Pulmonary artery endothelial cell (primary cell): ENCODE measurements around the gene CIART. TPM values are rescaled to one million over a fixed set of nuclear protein-coding genes. Genes with fewer than 3 reads are reported as not detected.
"Not testable (repeated sequence)": the region's sequence is repeated elsewhere in the genome, so short reads cannot be mapped to it uniquely, and the experiment has no call there.

Experiments
- DNase-seq: peaks from one replicate; pipeline ENCODE4 v3.0.0-alpha.2; 2011; ENCODE audit warnings: low read depth, low spot score
- total RNA-seq: library from RNA; depleted of rRNA; stranded (reverse); fragments of >200 nt; gene quantifications from 2 replicates; pipeline ENCODE4 v1.2.3, GENCODE V29; 2014

CIART gene, protein sequence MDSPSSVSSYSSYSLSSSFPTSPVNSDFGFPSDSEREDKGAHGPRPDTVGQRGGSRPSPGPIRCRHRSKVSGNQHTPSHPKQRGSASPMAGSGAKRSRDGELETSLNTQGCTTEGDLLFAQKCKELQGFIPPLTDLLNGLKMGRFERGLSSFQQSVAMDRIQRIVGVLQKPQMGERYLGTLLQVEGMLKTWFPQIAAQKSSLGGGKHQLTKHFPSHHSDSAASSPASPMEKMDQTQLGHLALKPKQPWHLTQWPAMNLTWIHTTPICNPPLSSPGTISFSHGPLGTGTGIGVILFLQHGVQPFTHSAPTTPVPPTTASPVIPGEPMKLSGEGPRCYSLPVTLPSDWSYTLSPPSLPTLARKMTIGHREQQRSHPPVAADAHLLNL
- 0.86 and 0.88 TPM in 2 replicates for total RNA-seq

DNA sequence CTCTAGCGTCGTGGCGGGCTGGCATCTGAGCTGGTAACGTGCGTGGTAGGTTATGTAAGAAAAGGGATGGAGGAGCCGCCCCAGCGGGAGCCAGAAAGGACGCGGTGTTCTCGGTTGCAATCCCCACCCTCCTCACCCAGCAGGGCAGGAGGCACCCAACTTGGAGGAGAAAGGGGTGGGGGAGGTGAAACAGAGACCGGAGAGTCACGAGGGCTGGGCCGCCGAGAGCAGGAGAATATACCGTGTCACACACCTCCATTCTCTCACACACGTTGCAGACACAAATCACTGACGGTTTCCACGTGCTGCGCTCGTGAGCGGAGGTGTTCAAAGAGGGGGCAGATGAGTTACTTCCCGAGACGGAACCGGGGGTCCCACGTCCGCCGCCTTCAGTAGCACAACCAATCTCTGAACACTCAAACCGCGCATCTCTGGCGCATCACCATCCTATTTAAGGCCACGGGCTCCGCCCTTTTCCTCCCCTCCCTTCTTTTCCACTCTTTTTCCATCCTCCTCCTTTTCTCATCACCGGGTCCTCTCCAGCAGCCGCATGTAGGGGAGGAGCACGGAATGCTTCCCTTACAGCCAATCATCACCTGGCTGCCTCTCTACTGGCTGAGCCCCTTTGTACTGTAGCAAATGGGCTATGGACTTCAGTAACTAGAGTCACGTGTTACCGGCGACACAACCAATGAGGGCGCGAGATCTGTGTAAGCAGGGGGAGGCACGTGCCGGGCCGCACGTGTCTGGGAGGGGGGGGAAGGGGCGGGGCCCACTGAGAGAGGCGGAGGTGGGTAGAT, at the start of gene CIART:
Gene CIART, plus strand, starts transcription at position 797 of the 800 bp plus-strand sequence. CDS start 714 bp downstream, outside the sequence.
- DNase-seq: peak; percentile 95

DNA sequence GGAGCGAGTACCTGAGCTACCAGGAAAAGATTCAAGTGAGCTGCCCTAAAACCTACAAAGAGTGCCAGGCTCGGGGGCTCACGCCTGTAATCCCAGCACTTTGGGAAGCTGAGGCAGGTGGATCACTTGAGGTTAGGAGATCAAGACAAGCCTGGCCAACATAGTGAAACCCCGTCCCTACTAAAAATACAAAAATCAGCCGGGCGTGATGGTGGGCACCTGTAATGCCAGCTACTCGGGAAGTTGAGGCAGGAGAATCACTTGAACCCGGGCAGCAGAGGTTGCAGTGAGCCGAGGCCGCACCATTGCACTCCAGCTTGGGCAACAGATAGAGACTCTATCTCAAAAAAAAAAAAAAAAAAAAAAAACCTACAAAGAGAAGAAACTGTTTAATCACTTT, 49.4 kb upstream of the CIART start:
- not testable (repeated sequence) for DNase-seq

DNA sequence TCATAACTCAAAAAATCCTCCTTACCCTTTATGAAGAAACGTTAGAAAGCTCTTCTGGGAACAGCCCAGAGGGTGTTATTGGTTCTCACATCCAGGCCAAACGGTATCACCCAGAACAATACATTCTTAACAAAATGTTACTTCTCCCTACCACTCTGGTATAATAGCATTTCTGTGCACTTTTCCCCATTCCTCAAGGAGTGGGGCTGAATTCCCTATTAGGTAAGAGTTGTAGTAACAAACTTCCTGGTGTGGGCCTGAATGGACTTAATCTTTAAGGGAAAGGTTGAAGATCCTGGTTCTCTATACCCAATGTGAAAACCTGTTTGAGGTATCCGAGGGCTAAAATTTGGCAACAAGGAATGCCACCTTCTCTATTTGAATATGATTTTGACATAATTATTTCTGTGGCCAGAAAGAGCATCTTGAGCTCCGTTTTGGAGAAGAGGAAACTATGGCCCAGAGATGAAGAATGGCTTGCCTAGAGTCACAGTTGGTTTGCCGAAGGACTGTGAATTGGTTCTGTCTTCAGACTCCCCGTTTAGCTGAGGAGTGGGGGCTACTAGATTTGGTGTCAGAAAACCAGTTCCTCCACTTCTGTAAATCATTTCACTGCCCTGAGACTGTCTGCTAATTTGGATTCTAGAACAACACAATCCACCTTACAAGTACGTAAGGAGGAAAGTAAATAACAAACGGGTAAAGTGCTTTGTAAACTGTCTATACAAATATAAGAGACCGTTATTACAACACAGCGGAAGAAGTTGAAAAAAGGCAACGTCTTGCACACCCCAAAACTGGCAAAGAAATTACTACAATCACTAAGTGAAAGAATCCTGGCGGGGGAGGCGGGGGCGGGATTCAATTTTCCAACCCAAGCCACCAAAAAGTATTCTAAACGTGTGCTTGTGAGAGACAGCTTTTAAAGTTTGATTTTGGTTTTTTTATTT, 48.7 kb upstream of the CIART start:
- DNase-seq: no peak

DNA sequence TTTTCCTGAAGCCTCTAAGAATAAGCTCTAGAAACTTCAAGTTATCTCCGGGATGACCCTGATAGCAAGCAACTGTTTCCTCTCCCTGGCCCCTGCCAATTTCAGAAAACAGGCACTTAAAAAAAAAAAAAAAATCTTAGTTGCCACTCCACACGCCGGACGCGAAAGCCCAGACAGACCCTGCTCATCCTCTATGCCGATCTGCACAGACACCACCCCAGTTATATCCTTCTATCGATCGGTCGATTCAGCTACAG, 48.1 kb upstream of the CIART start:
- DNase-seq: no peak

DNA sequence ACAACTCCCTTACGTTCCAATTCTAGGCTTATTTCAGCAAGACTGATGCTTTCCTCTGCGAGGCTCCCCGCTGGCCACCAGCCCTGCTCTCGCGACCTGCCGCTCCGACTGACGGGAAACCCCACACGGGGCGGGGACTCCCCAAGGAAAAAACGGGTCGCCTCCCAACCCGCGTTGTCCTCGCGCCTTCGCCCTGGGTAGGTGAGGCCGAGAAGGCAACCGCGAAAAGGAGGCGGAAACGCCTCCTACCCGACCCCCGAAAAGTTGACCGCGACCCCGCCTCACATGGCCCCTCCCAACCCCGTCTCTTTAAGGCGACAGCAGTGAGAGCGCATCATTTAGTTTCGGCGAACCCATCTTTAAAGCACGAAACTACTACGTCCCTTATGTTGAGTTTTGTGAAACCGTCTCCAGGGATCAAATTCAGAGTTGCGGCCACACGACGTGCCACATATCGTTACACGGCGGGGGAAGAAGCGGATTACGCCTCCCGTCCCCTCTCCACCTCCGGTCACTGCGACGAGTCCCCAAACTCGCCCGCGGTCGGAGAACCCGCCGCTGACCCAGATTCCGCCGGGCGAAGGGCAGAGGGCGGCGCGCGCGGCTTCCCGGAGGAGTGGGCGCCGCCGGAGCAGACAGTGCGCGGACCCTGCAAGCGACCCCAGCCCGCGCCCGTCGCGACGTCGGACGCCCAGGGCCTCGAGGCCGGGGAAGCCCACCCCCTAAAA, 47.6 kb upstream of the CIART start:
- no peak for DNase-seq

DNA sequence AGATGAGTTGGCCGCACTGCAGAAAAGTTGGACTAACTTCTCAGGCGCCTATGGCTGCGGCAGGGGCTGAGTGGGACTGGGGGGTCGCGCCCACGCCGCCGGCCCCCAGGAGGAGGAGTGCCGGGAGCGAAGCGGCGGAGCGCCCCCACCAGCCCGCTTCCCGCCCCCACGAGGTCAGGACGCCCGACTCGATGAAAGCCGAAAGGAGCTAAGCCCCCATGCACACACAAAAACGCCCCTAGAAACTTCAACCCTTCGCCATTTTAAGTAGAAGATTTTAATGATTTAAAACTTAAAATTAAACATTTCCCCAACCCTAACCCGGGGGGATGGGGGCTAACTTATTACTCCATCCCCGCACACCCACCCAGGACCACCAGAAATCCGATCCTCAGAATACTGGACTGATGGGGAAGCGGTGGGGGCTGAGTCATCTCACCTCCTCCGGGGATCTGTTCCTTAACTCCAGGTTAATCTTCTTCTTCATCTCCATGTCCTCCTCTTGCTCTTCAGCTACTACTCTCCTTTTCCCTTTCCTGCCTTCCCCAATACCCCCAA, 47.0 kb upstream of the CIART start:
- no peak for DNase-seq

DNA sequence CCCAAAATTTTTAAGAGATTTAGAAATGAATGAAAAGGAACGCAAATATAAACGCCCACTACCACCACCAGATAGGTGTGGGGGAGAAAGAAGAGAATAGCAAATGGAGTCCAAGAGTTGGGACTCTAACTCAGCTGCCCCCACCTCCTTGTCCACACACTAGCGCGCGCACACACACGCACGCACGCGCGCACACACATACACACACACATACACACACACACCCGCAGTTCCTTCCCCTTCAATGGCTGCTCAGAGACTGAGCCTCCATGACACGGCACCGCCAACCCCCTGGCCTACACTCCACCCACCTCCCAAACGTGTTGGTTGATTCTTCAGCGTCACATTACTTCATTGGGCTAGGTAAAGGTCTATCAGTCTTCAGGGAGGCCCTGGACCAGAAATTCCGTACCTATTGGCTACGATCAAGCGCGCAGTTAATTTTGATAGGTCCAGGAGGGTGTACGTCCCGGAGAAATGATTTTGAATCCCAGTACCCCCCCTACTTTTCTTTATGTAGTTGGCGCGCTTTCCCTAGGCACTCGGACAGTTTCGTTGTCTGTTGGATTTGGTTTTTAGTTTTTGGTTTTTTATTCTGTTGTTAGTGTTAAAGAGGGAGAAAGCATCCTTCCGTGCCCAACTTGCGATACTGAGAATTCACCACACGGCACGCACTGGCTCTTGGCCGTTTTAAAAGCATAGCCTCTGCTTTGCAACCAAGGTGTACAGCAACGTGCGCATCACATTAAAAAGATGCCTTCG, 46.3 kb upstream of the CIART start, which contains the start of gene ANP32E:
Gene ANP32E, minus strand, starts transcription at position 261 of the 762 bp plus-strand sequence. CDS start 326 bp downstream, outside the sequence.
- DNase-seq: peak; percentile 98

DNA sequence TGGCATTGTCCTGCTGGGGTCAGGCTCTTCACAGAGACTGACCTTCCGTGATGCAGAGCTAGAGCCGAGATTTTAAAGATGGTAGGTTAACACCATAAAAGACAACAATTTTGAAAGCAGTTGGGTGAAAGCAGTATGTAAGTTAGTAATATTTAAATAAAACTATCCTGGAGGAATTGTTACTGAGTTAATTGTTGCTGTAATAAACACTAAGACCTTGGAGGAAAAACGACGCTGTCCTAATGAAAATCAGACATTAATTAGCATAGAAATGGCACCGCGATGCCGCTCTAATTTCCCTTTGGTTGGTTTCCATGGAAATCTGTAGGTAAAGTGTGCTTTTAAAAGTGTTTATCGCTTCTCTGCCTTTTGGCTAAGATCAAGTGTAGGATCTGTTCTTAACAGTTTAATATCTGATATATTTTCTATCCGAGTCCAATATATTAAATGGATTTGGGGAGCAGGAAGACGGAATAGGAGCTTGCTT, 45.7 kb upstream of the CIART start:
- DNase-seq: no peak

DNA sequence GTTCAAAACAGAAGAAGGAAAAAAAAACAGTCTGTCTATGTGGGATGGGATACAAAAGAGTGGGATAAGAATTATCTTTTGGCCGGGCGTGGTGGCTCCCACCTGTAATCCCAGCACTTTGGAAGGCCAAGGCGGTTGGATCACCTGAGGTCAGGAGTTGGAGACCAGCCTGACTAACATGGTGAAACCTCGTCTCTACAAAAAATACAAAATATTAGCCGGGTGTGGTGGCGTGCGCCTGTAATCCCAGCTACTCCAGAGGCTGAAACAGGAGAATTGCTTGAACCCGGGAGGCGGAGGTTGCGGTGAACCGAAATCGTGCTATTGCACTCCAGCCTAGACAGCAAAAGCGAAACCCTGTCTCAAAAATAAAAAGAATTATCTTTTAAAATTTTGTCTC, 45.2 kb upstream of the CIART start:
- DNase-seq: not testable (repeated sequence)

DNA sequence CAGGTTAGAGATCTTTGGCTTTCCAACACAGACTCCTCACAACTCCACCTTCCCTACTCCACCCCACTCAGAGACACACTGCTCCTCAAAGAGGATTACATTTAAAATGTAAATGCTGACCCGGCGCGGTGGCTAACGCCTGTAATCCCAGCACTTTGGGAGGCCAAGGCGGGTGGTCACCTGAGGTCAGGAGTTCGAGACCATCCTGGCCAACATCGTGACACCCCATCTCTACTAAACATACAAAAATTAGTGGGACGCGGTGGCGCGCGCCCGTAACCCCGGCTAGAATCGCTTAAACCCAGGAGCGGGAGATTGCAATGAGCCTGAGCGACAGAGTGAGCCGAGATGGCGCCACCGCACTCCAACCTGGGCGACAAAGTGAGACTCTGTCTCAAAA, 44.6 kb upstream of the CIART start:
- no peak for DNase-seq

DNA sequence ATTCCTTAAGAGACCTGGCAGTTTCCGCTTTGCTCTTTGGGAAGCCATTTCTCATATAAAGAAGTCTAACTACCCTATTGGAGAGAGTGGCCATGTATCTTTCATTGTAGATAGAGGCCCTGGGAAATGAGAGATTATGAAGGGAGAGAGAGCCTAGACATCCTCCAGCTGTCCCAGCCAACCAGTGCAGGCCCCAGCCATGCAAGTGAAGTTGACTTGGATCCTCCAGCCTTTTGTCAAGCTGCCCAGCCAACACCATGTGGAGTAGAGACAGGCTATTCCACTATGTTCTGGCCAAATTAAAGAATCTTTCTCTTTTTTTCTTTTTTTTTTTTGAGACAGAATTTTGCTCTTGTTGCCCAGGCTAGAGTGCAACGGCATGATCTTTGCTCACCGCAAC, 39.4 kb upstream of the CIART start:
- no peak for DNase-seq

DNA sequence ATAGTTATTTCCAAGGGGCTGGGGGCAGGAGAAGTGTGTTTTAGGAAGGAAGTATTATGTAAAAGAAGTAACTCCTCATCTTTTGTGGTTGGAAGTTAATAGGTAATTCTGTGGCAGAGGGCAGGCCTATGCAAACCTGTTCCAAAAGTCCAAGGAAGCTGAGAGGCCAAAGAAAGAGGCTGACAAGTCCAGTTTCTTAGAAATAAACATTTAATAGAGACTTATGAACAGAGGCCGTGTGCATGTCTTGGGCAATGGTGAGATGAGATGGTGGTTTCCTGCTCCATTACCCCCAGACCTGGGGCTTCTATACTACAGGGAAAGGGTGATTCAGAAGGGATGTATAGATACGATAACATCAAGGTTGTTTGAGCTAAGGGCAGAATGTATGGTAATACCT, 32.4 kb upstream of the CIART start:
- no peak for DNase-seq

DNA sequence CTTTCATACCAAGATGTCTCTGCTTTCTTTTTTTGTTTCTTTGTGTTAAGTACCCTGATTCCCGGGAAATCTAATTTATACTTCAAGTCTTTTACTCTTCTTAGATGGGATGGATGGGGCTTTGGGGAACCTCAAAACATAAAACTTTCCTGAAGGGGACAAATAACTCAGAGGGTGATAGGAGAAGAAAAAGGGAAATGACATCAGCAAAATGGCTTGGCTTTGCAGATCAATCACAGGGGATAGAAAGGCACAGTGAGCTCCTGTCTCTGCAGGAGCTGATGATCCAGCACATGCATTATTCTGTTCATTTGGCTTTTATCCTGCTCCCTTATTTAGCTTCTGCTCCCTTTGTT, 26.2 kb upstream of the CIART start:
- no peak for DNase-seq

DNA sequence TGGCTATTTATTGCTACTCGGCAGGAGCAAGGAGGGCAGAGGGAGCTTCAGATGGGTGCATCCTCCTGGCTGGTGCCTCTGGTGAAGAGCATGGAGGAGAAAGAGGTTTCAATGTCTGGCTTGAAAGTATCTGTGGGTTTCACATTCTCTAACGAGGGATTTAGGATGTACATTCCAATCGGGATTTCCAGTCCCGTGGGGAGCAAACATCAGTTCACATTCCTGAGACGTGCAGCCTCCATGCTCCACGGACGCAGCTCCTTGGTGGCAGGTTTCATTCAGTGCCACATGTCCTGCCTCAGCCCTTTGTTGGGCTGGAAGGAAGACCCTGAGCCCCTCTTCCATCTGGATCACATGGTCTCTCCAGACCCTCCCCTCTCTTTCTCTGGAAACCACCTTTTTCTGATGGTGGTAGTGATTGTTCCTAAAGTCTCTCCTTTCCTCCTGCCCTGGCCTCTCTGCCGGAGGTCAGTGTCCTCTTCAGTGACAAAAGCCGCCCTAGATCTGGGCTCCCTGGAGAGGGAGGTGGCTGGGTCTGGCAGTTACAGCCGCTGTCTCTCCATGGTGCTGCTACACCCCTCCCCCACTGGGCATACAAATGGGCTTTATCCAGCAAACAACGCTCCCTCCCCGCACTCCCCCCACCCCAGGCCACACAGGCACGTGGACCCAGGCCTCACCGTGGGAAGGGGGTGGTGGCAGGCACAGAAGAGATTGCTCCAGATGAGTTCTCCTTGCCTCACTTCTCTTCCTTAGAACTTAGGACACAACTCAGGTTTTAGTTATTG, 25.6 kb upstream of the CIART start:
- DNase-seq: no peak

DNA sequence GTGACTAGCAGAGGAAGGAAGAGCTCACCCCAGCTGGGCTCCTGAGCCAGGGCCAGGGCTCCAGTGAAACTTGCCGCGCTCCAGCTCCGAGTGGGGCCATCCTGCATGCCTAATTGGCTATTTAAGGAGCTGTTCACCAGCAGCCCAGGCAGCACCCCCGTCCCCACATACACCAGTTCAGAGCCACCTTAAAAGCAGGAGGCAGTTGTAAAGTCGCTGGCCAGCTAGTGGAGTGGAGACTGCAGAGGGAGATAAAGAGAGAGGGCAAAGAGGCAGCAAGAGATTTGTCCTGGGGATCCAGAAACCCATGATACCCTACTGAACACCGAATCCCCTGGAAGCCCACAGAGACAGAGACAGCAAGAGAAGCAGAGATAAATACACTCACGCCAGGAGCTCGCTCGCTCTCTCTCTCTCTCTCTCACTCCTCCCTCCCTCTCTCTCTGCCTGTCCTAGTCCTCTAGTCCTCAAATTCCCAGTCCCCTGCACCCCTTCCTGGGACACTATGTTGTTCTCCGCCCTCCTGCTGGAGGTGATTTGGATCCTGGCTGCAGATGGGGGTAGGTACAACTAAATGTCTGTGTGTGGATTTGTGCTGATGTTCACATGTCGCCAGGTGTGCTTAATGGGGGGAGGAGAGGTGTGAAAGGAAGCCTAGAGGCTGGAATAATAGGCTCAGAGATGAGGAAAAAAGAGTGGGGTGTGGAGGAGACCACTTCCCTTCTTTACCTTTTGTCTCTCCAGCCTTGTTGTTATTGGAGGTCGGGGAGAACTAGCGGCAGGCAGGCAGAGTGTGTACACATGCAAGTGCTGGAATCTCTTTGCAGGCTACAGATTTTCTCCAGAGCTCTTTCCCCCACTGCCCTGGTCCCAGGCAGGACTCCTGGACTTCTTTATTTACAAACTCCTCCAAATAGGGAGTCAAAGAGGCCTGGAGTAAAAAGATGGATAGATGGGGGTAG, 24.4 kb upstream of the CIART start, which contains the start of gene CA14:
Gene CA14, plus strand, starts transcription at position 151 of the 962 bp plus-strand sequence. Its CDS starts 355 bp downstream, at position 506.
- DNase-seq: no peak

DNA sequence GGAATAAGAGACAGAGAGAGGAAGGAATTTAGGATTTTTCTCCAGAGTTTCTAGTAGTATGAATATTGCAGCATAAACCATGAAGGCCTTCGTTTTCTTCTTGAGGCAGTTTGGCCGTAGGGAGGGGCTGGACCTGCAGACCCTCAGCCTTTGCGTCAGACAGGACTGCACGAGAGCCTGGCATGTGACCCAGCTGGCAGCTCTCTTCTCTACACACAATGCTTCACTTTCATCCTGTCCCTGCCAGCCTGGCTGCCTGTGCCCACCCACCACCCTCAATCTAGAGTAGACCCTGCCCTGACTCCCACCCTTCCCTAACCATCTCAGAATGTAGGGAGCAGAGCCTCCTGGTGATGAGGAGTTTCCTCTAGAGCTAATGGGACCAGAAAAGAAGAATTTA, 23.1 kb upstream of the CIART start:
- DNase-seq: no peak

DNA sequence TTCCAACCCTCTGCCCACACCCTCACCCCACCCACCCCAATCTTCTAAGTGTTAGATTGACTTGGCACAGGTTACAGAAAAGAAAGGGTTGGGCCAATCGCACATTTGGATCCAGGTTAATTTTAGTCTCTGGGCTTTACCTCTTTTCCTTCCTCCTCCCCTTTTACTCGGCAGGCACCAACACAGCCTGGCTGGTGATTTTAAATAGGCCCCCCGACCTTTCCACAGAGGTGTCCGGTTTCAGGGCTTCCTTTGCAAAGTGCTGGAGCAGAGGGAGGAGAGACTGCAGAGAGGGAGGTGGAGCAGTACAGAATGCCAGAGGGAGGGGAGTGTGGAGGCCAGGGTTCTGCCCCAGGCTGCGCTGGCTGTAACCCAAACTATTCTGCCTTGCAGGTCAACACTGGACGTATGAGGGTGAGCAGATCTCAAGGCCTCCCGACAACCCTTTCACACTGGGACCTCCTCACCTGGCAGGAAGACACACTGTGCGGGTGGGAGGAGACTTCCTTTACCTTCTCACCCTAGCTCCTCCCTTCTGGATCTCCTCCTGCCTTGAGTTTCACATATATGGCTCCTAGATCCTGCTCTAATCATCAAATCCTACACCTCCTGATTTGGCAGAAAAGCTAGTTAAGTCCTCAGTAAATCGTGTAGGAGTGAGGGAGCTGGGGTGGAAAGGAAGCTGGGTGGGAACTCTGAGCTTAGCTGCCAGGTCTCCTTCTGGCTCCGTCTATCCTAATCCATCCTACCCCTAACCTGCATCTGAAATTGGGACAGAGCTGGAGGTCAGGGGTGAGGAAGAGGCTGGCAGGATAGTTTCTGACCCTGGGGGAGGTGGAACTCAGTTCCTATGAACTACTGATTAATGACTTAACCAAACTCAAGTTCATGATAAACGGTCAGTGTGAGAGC, 22.3 kb upstream of the CIART start:
- DNase-seq: no peak
